ENCODE measurements around the gene C9orf57. TPM values are rescaled to one million over a fixed set of nuclear protein-coding genes. Genes with fewer than 3 reads are reported as not detected.
"Not testable (repeated sequence)": the region's sequence is repeated elsewhere in the genome, so short reads cannot be mapped to it uniquely, and the experiment has no call there.

C9orf57 gene
- total and polyA plus RNA-seq, 4 donors, result not detected

- H3K36me3 ChIP-seq (ENCODE audit: control insufficient read depth in 1 of 2, insufficient read depth in 2 of 2, low read length in 1 of 2); ATAC-seq (ENCODE audit: low FRiP score); intact Hi-C loops (cut with DNase I); DNase-seq; H3K4me1 ChIP-seq (ENCODE audit: control insufficient read depth in 1 of 2, insufficient read depth in 2 of 2, low read length in 2 of 2); H3K4me3 ChIP-seq (ENCODE audit: low read length in 2 of 2); H3K27me3 ChIP-seq (ENCODE audit: control insufficient read depth in 1 of 2, insufficient read depth in 2 of 2, low read length in 1 of 2); H3K9me3 ChIP-seq (ENCODE audit: control insufficient read depth, low read length); H3K27ac ChIP-seq (ENCODE audit: low read depth in 1 of 2, low read length in 2 of 2): not testable (repeated sequence)
- WGBS, 2 donors, result 92 to 97% methylated on average over 15 to 20 of the region's 20 CpGs
These were observed 52.7 kb downstream of the C9orf57 start for GRCh38 chr9:72007726-72008125.

GRCh38 chr9:72006501-72006900 lies 53.9 kb downstream of the C9orf57 start:
- intact Hi-C loops (cut with DNase I), result no loop called here
- Histone ChIP-seq H3K4me1 (ENCODE audit: control insufficient read depth in 1 of 2, insufficient read depth in 2 of 2, low read length in 2 of 2) (no peaks in the 10 kb centered on the region), H3K27ac (ENCODE audit: low read depth in 1 of 2, low read length in 2 of 2) (no peak overlapping the region), H3K4me3 (ENCODE audit: low read length in 2 of 2) (no peak overlapping the region), H3K27me3 (ENCODE audit: control insufficient read depth in 1 of 2, insufficient read depth in 2 of 2, low read length in 1 of 2) (no peaks in the 10 kb centered on the region), H3K36me3 (ENCODE audit: control insufficient read depth in 1 of 2, insufficient read depth in 2 of 2, low read length in 1 of 2) (no peaks in the 10 kb centered on the region), H3K9me3 (ENCODE audit: control insufficient read depth, low read length) (no peaks in the 10 kb centered on the region)
- DNase-seq (no peak), ATAC-seq (ENCODE audit: low FRiP score) (no peak)
- WGBS, 2 donors, result 47 to 52% methylated on average over 5 of the region's 5 CpGs

GRCh38 chr9:72005451-72005850 lies 55.0 kb downstream of the C9orf57 start:
- ATAC-seq (ENCODE audit: low FRiP score) (no peak), DNase-seq (no peak)
- H3K36me3 ChIP-seq (ENCODE audit: control insufficient read depth in 1 of 2, insufficient read depth in 2 of 2, low read length in 1 of 2), result no peaks in the 10 kb centered on the region
- no peaks in the 10 kb centered on the region for H3K9me3 ChIP-seq (ENCODE audit: control insufficient read depth, low read length)
- no peaks in the 10 kb centered on the region for H3K4me1 ChIP-seq (ENCODE audit: control insufficient read depth in 1 of 2, insufficient read depth in 2 of 2, low read length in 2 of 2)
- no peaks in the 10 kb centered on the region for H3K27me3 ChIP-seq (ENCODE audit: control insufficient read depth in 1 of 2, insufficient read depth in 2 of 2, low read length in 1 of 2)
- intact Hi-C loops (cut with DNase I), result no loop called here
- H3K27ac ChIP-seq (ENCODE audit: low read depth in 1 of 2, low read length in 2 of 2), result no peak overlapping the region
- no peak overlapping the region for H3K4me3 ChIP-seq (ENCODE audit: low read length in 2 of 2)

Other genes starting within 250 kb of the C9orf57 start
- 10 to 100 TPM; 14.2 to 38.0 TPM for gene ABHD17B, start 149.4 kb downstream of the C9orf57 start, total RNA-seq
- gene ABHD17B, start 149.4 kb downstream of the C9orf57 start, polyA plus RNA-seq, result 1 to 10 TPM; 6.6 to 9.4 TPM
- gene C9orf85, start 149.0 kb downstream of the C9orf57 start, total RNA-seq, result 10 to 100 TPM; 15.5 to 17.9 TPM
- gene C9orf85, start 149.0 kb downstream of the C9orf57 start, polyA plus RNA-seq, result 10 to 100 TPM; 16.4 to 17.2 TPM
- not detected for gene GDA, start 88.8 kb upstream of the C9orf57 start, total RNA-seq
- 10 to 100 TPM in 1 of 2 donors, not detected in 1; 28.7 TPM for gene GDA, start 88.8 kb upstream of the C9orf57 start, polyA plus RNA-seq